HepG2 (cell line): Measurements from ENCODE around the gene STK11. TPM values are rescaled to one million over a fixed set of nuclear protein-coding genes. Genes with fewer than 3 reads are reported as not detected.
A peak's percentile ranks its signal among the peaks of the same experiment; 100 is the strongest.

Source experiments
- ARID4A ChIP-seq: sonication (generic); formaldehyde crosslinking; IDR thresholded peaks from 2 replicates; pipeline ENCODE4 v1.5.0; 2020; ENCODE audit warnings: mild to moderate bottlenecking, missing genetic modification reagents, borderline replicate concordance
- BRD4 ChIP-seq: sonication (generic); formaldehyde crosslinking; IDR thresholded peaks from 2 replicates; pipeline ENCODE4 v1.4.0; 2020; ENCODE audit warnings: missing genetic modification reagents
- EEA1 ChIP-seq: sonication (generic); formaldehyde crosslinking; IDR thresholded peaks from 2 replicates; pipeline ENCODE4 v1.5.1; 2020; ENCODE audit warnings: mild to moderate bottlenecking, missing genetic modification reagents, borderline replicate concordance
- FIP1L1 ChIP-seq: fragments of 200-400 bp; formaldehyde crosslinking; IDR thresholded peaks from 2 replicates; pipeline ENCODE4 v1.6.1; 2018; ENCODE audit warnings: low read depth, mild to moderate bottlenecking, low read length, moderate library complexity, borderline replicate concordance; ENCODE audit not compliant: insufficient read depth
- MED1 ChIP-seq: sonication (generic); formaldehyde crosslinking; IDR thresholded peaks from 2 replicates; pipeline ENCODE4 v1.4.0; 2020; ENCODE audit warnings: missing genetic modification reagents
- MEIS2 ChIP-seq: sonication (generic); formaldehyde crosslinking; IDR thresholded peaks from 2 replicates; pipeline ENCODE4 v1.9.0; 2021; ENCODE audit warnings: mild to moderate bottlenecking, missing genetic modification reagents
- RBM22 ChIP-seq: fragments of 200-400 bp; formaldehyde crosslinking; optimal IDR thresholded peaks from 2 replicates; pipeline ENCODE3; 2017; ENCODE audit warnings: mild to moderate bottlenecking, low read length, moderate library complexity
- SOX13 ChIP-seq, 3 experiments: fragments of 450-650 bp in 1 of 3; sonication (generic) in 1 of 3; formaldehyde crosslinking in 1 of 3; IDR thresholded peaks in 2 of 3; conservative IDR thresholded peaks in 1 of 3; 2 replicates each; pipeline versions ENCODE4 v1.5.0 to v1.6.1; 2016 to 2020; ENCODE audit warnings: antibody characterized with exemption in 1 of 3, mild to moderate bottlenecking in 1 of 3, missing compliant biosample characterization in 1 of 3, missing genetic modification reagents in 1 of 3, moderate library complexity in 1 of 3
- ZBTB38 ChIP-seq: sonication (generic); formaldehyde crosslinking; IDR thresholded peaks from 2 replicates; pipeline ENCODE4 v1.5.1; 2020; ENCODE audit warnings: mild to moderate bottlenecking, missing genetic modification reagents
- ZC3H13 ChIP-seq: sonication (generic); formaldehyde crosslinking; IDR thresholded peaks from 2 replicates; pipeline ENCODE4 v1.8.1; 2023; ENCODE audit warnings: mild to moderate bottlenecking, missing genetic modification reagents, moderate library complexity
- ZFP91 ChIP-seq: sonication (generic); formaldehyde crosslinking; IDR thresholded peaks from 2 replicates; pipeline ENCODE4 v1.9.0; 2022; ENCODE audit warnings: missing genetic modification reagents, mild to moderate bottlenecking, borderline replicate concordance
- ZFX ChIP-seq: sonication (generic); formaldehyde crosslinking; IDR thresholded peaks from 2 replicates; pipeline ENCODE4 v1.4.0; 2020; ENCODE audit warnings: mild to moderate bottlenecking, low read depth, missing genetic modification reagents, moderate library complexity
- ZNF160 ChIP-seq: sonication (generic); formaldehyde crosslinking; IDR thresholded peaks from 2 replicates; pipeline ENCODE4 v1.8.0; 2022; ENCODE audit warnings: mild to moderate bottlenecking, inconsistent platforms, missing genetic modification reagents
- ZNF605 ChIP-seq: sonication (generic); formaldehyde crosslinking; IDR thresholded peaks from 2 replicates; pipeline ENCODE4 v1.8.0; 2022; ENCODE audit warnings: mild to moderate bottlenecking, missing genetic modification reagents
- ZNF710 ChIP-seq: sonication (generic); formaldehyde crosslinking; IDR thresholded peaks from 2 replicates; pipeline ENCODE4 v1.5.0; 2020; ENCODE audit warnings: mild to moderate bottlenecking, missing genetic modification reagents, borderline replicate concordance
- ZNF800 ChIP-seq: sonication (generic); formaldehyde crosslinking; IDR thresholded peaks from 2 replicates; pipeline ENCODE4 v1.4.0; 2020; ENCODE audit warnings: missing genetic modification reagents
- polyA plus RNA-seq, 8 experiments: library from polyadenylated mRNA; depleted of rRNA in 3 of 8; stranded (reverse) in 7 of 8; unstranded in 1 of 8; fragments of >200 nt; fragmentation: Illumina TruSeq in 4 of 8; extraction: Trizol in 4 of 8; gene quantifications; 2 replicates each; pipeline versions ENCODE4 v1.2.1 to v1.2.3, GENCODE V29; 2011 to 2016; ENCODE audit warnings: low read depth in 4 of 8, missing spikeins in 1 of 8, mixed read lengths in 1 of 8; ENCODE audit not compliant: insufficient read depth in 1 of 8
- total RNA-seq, 5 experiments: library from RNA; depleted of rRNA; stranded (reverse); fragments of >200 nt; fragmentation: Illumina TruSeq; extraction: Trizol; gene quantifications; 2 replicates each; pipeline ENCODE4 v1.2.3, GENCODE V29; 2016; ENCODE audit warnings: low read depth in 1 of 5

Gene STK11
- total and polyA plus RNA-seq, 2 of the 13 experiments (the other 11 are each of a cell fraction or from before 2014, with no cell fraction given), result 27.5 to 43.6 TPM

- peak; percentile 81; the same call in 1 of the 2 replicates for TF ChIP-seq ARID4A (CRISPR knock-in tag)
- peak; percentile 94 for TF ChIP-seq RBM22
- TF ChIP-seq BRD4 (CRISPR knock-in tag), result peak; percentile 22; the same call in 1 of the 2 replicates
- 0 out of 2 replicates have a peak, but pooled peaks have one; percentile 21 for TF ChIP-seq ZNF160 (CRISPR knock-in tag)
- no peak for TF ChIP-seq MEIS2 (CRISPR knock-in tag)
- peak; percentile 82 for TF ChIP-seq ZC3H13
- TF ChIP-seq MED1 (CRISPR knock-in tag), result peak; percentile 5; the same call in 1 of the 2 replicates
- TF ChIP-seq ZBTB38, result peak; percentile 42; the same call in 1 of the 2 replicates
- TF ChIP-seq SOX13 (IDR thresholded peaks at IDR 0.05), result no peak
- TF ChIP-seq SOX13 (CRISPR knock-in tag; conservative IDR thresholded peaks at IDR 0.05 in 1 of 2, IDR thresholded peaks at IDR 0.05 in 1 of 2), result no peak
- TF ChIP-seq ZNF800 (CRISPR knock-in tag), result no peak
- TF ChIP-seq ZFX (CRISPR knock-in tag), result peak; percentile 10; the same call in 1 of the 2 replicates
- TF ChIP-seq FIP1L1, result no peak
- TF ChIP-seq ZFP91 (CRISPR knock-in tag), result 0 out of 2 replicates have a peak, but pooled peaks have one; percentile 47
- 0 out of 2 replicates have a peak, but pooled peaks have one; percentile 36 for TF ChIP-seq ZNF710
- 0 out of 2 replicates have a peak, but pooled peaks have one; percentile 31 for TF ChIP-seq EEA1 (CRISPR knock-in tag)
- peak; percentile 64; the same call in 1 of the 2 replicates for TF ChIP-seq ZNF605
Measured at GRCh38 chr19:1251330-1252220, 46.0 kb downstream of the STK11 start (continued).
